GM18861 (cell line): ENCODE measurements around the gene FKBP8.
"Not testable (repeated sequence)": the region's sequence is repeated elsewhere in the genome, so short reads cannot be mapped to it uniquely, and the experiment has no call there.

Experiments used
- ATAC-seq: cut with Tn5 transposase; IDR thresholded peaks from one replicate; pipeline ENCODE4 v1.9.1; 2021; ENCODE audit not compliant: unreplicated experiment

FKBP8 gene

GRCh38 chr19:18559685-18560084 is 16.3 kb upstream of the FKBP8 start:
- ATAC-seq: no peak

GRCh38 chr19:18558604-18559003 is 15.2 kb upstream of the FKBP8 start:
- ATAC-seq: no peak

- no peak for ATAC-seq
Observed at GRCh38 chr19:18558202-18558555, 14.8 kb upstream of the FKBP8 start.

GRCh38 chr19:18557411-18558201 is 14.2 kb upstream of the FKBP8 start, which contains the start of gene KXD1:
KXD1 (plus strand) TSS chr19:18557870; CDS start chr19:18562057, 4,187 bp downstream.
- peak; percentile 89 for ATAC-seq

- no peak for ATAC-seq
Observed at GRCh38 chr19:18551631-18552030, 8.3 kb upstream of the FKBP8 start.

- ATAC-seq: peak; percentile 53
Observed at GRCh38 chr19:18543814-18544475, 572 bp upstream of the FKBP8 start.

- ATAC-seq: no peak
Observed at GRCh38 chr19:18541992-18542940, 1.1 kb downstream of the FKBP8 start.

- ATAC-seq: no peak
Observed at GRCh38 chr19:18541258-18541991, 1.9 kb downstream of the FKBP8 start.

- not testable (repeated sequence) for ATAC-seq
Observed at GRCh38 chr19:18540200-18540599, 3.2 kb downstream of the FKBP8 start.

- no peak for ATAC-seq
Observed at GRCh38 chr19:18539372-18539771, 4.0 kb downstream of the FKBP8 start.

GRCh38 chr19:18538115-18538514 is 5.3 kb downstream of the FKBP8 start:
- no peak for ATAC-seq

- no peak for ATAC-seq
Observed at GRCh38 chr19:18537431-18537830, 5.9 kb downstream of the FKBP8 start.

GRCh38 chr19:18536475-18536874 is 6.9 kb downstream of the FKBP8 start:
- no peak for ATAC-seq

- no peak for ATAC-seq
Observed at GRCh38 chr19:18533058-18533457, 10.3 kb downstream of the FKBP8 start.

- ATAC-seq: no peak
Observed at GRCh38 chr19:18532168-18532890, 11.0 kb downstream of the FKBP8 start.

GRCh38 chr19:18531485-18531884 is 11.9 kb downstream of the FKBP8 start:
- ATAC-seq: no peak

GRCh38 chr19:18529782-18530181 is 13.6 kb downstream of the FKBP8 start:
- ATAC-seq: no peak

- no peak for ATAC-seq
Observed at GRCh38 chr19:18526316-18526715, 17.1 kb downstream of the FKBP8 start.

GRCh38 chr19:18523841-18524240 is 19.5 kb downstream of the FKBP8 start:
- ATAC-seq: no peak

GRCh38 chr19:18522862-18523440 is 20.4 kb downstream of the FKBP8 start:
- not testable (repeated sequence) for ATAC-seq
